ENCODE data around the gene TMEM184C. TPM values are rescaled to one million over a fixed set of nuclear protein-coding genes. Genes with fewer than 3 reads are reported as not detected.

The TMEM184C gene
- total RNA-seq, 6 donors from 2014 or later: 10.5 to 34.0 (median 23.5) TPM

DNA sequence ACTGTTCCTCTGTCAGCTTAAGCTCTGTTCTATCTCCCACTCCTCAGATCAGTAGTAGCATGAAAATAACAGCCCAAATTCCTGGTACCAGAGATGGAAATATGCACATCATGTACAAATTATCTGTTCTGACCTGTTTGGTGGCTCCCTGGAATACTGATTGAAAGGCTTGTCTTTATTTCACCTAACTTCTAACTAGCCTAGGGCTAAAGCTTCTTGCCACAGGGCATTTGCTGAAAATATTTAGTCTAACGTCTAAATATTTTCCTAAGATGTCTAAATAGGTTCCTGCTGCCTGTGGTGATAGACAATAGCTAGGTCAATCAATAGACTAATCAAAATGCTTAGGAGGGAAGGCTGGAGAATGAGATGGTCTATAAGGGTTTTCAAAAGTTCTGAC, 79.7 kb downstream of the TMEM184C start:
- H3K4me1 ChIP-seq: no peaks in the 10 kb centered on the region
- no peak overlapping the region for H3K27ac ChIP-seq
- no peaks in the 10 kb centered on the region for H3K36me3 ChIP-seq
- no peak overlapping the region for H3K4me3 ChIP-seq
- TF ChIP-seq, protein P1, sequence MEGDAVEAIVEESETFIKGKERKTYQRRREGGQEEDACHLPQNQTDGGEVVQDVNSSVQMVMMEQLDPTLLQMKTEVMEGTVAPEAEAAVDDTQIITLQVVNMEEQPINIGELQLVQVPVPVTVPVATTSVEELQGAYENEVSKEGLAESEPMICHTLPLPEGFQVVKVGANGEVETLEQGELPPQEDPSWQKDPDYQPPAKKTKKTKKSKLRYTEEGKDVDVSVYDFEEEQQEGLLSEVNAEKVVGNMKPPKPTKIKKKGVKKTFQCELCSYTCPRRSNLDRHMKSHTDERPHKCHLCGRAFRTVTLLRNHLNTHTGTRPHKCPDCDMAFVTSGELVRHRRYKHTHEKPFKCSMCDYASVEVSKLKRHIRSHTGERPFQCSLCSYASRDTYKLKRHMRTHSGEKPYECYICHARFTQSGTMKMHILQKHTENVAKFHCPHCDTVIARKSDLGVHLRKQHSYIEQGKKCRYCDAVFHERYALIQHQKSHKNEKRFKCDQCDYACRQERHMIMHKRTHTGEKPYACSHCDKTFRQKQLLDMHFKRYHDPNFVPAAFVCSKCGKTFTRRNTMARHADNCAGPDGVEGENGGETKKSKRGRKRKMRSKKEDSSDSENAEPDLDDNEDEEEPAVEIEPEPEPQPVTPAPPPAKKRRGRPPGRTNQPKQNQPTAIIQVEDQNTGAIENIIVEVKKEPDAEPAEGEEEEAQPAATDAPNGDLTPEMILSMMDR (IDR thresholded peaks at IDR 0.05): no peak
- no peak for TF ChIP-seq POLR2A (IDR thresholded peaks at IDR 0.05)
- TF ChIP-seq EP300 (IDR thresholded peaks at IDR 0.05): no peak
- no peak for TF ChIP-seq POLR2AphosphoS5 (IDR thresholded peaks at IDR 0.05)
- WGBS, 2 donors: 52 to 64% methylated on average over 1 of the region's 1 CpG
- DNase-seq (no peak), ATAC-seq (ENCODE audit: low FRiP score in 2 of 2) (no peak)
- no peaks in the 10 kb centered on the region for H3K27me3 ChIP-seq
- no peaks in the 10 kb centered on the region for H3K9me3 ChIP-seq

DNA sequence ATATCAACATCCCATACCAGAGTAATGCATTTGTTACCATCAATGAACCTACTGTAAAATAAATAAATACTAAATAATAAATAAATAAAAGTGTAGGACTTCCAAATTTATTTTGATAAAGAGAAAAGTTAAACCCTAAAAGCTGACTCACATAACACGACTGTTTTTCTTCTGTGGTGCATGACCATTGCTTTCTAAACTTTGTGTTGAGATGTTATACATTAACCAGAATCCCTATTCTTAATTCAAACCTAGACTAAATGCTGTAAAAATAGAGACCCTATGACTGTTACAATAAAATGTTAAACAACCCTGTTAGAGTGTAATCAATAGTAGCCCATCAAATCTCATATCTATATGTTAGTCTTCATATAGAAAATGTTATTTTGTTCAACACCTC, 87.6 kb downstream of the TMEM184C start:
- 73 to 81% methylated on average over 1 of the region's 1 CpG for WGBS, 2 donors
- no peaks in the 10 kb centered on the region for H3K27me3 ChIP-seq
- H3K4me3 ChIP-seq: no peak overlapping the region
- H3K9me3 ChIP-seq: no peaks in the 10 kb centered on the region
- ATAC-seq (ENCODE audit: low FRiP score in 2 of 2) (no peak), DNase-seq (no peak)
- no peak overlapping the region for H3K27ac ChIP-seq
- peaks cover 0 to 3% (median 0%) of the 10 kb centered on the region in 4 donors for H3K4me1 ChIP-seq
- H3K36me3 ChIP-seq: no peaks in the 10 kb centered on the region
- TF ChIP-seq, protein P1 (IDR thresholded peaks at IDR 0.05): no peak
- TF ChIP-seq POLR2A (IDR thresholded peaks at IDR 0.05) (no peak), EP300 (IDR thresholded peaks at IDR 0.05) (no peak), POLR2AphosphoS5 (IDR thresholded peaks at IDR 0.05) (no peak)

DNA sequence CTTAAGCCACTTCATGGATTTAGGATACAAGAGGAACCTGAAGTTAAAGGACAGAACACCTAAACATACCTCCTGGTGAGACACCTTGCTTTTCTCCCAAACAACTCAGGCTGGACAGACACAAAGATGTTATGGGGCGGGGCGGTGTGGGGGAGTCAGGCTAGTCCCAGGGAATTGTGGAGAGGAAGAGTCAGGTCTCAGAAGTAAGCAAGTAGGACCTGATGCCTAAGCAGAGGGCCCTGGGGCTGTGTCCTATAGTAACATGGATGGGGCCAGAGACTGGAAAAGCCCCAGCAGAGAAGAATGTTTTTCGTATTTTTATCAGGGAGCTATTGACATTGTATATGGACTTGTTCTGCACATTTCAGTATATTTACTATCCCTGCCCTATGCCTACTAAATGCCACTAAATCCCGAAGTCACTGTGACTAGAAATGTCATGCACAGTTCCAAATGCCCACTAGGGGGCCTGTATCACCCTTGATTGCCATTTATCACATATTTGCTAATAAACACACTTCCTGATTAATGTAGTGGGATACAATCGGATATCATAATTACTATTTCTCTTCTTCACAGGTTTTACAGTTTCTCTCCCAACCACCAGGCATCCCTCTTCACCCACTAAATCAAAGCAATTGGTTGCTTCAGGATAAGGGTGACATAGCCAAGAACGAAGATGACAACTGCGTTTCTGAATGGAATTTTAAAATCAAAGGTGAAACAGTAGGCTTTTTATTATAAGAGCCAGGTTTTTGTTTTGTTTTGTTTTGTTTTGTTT, 90.9 kb downstream of the TMEM184C start:
- Histone ChIP-seq H3K27ac (no peak overlapping the region), H3K36me3 (no peaks in the 10 kb centered on the region), H3K27me3 (no peaks in the 10 kb centered on the region), H3K9me3 (no peaks in the 10 kb centered on the region), H3K4me1 (peaks cover 0 to 3% (median 0%) of the 10 kb centered on the region in 4 donors), H3K4me3 (no peak overlapping the region)
- TF ChIP-seq, protein P1 (IDR thresholded peaks at IDR 0.05): peak; percentile 76 to 90 (median 84)
- TF ChIP-seq EP300 (IDR thresholded peaks at IDR 0.05): no peak
- DNase-seq: peak in 1 of 2 donors; percentile 54
- peak in 1 of 2 donors; percentile 87 for ATAC-seq (ENCODE audit: low FRiP score in 2 of 2)
- WGBS, 2 donors: 39 to 42% methylated on average over 7 of the region's 7 CpGs

DNA sequence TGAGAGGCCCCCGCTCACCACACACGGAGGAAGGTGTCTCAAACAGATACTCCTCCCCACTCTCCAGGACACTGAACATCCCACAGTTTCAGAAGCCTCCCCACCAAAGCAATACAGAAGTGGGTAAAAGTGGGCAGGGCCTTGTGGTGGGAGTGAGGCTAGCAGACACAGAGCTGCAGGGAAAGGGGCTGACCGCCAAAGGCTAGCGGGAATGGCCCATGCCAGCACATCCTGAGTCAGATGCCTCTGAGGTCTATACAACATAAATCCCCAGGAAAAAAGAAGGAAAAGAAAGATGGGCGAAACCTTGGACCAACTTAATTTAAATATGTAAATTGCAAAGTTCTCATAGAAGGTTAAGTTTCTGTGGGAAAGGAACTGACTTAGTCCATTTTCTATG, 92.8 kb downstream of the TMEM184C start:
- Histone ChIP-seq H3K4me3 (no peak overlapping the region), H3K9me3 (no peaks in the 10 kb centered on the region), H3K27me3 (no peaks in the 10 kb centered on the region), H3K36me3 (no peaks in the 10 kb centered on the region), H3K4me1 (peaks cover 0 to 3% (median 0%) of the 10 kb centered on the region in 4 donors), H3K27ac (no peak overlapping the region)
- ATAC-seq (ENCODE audit: low FRiP score in 2 of 2): no peak
- no peak for DNase-seq
- TF ChIP-seq POLR2A (IDR thresholded peaks at IDR 0.05) (no peak), EP300 (IDR thresholded peaks at IDR 0.05) (no peak), POLR2AphosphoS5 (IDR thresholded peaks at IDR 0.05) (no peak)
- TF ChIP-seq, protein P1 (IDR thresholded peaks at IDR 0.05): no peak
- WGBS, 2 donors: 95 to 97% methylated on average over 4 to 5 of the region's 5 CpGs
